GM04504 (cell line): ENCODE results near the gene LINS1.

Experiments
- DNase-seq: peaks from one replicate; pipeline ENCODE4 v3.0.0-alpha.2; 2012; ENCODE audit warnings: low read depth

LINS1 gene

DNA sequence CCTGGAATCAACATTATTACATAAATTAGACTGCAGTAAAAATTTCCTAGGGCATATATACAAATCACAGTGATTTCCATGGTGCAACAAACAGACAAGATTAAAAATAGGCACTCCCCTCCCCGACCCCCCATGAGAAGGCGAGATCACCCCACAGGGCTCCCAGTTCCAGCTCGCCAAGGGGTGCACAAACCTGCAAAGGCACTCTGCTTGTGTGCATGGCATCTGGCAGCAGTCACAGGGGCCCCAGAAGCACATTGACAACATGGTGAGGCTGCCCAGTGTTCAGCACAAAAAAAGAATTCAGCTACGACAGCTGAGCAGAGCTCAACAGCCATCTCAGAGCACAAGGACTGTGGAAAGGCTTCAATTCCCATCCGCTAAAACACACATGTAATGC lies 54.0 kb downstream of the LINS1 start:
- DNase-seq = no peak

DNA sequence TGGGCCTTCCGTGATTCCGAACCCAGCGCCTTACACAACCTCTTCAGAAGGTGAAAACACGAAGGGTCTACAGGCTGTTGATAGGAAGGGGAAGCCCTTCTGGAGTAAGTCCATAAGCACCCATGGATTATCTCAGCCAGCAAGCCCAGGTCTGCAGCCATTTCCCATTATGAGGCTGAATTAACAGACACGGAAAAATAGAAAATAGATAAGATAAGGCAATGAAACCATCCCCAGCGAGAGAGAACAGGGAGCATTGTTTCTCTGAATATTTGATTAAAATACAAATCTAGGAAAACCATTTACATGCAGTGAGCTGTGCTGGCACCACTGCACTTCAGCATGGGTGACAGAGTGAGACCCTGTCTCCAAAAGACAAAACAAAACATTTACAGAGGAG lies 57.0 kb downstream of the LINS1 start:
- no peak for DNase-seq

DNA sequence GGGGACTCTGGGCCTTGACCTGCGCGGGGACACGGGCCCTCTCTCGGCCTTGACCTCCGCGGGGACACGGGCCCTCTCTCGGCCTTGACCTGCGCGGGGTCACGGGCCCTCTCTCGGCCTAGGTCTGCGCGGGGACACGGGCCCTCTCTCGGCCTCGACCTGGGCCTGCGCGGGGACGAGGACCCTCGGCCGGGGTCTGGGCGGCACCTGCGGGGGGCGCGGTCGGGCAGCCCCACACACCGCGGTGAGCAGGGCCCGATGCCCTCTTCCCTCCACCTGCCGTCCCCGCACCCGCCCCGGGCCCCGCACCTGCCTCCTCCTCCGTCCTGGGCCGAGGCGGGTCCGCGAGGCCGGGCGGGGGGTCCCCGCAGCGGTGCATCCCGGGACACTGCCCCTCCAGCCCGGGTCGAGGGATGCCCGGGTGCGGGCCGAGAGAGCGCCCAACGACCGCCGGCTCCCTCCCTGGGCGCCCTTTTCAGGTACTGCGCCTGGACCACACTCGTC lies 57.6 kb downstream of the LINS1 start:
- DNase-seq = no peak

DNA sequence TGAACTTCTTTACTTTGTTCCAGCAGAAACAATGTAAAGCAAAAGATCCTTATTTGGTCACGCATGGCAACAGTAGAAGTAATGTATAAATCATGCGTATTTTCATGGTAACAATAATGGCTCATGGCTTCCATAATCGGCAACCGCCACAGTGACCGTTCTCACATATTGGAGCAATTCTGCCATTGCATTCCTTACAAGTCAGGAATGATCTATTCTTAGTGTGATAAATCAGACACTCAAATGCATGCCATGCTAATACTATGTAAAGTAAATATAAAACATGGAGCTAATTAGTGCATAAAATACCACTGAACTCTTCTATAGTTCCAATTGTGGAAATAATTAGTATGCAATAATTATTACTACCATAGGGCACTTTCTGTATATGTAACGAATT lies 59.7 kb downstream of the LINS1 start:
- no peak for DNase-seq

DNA sequence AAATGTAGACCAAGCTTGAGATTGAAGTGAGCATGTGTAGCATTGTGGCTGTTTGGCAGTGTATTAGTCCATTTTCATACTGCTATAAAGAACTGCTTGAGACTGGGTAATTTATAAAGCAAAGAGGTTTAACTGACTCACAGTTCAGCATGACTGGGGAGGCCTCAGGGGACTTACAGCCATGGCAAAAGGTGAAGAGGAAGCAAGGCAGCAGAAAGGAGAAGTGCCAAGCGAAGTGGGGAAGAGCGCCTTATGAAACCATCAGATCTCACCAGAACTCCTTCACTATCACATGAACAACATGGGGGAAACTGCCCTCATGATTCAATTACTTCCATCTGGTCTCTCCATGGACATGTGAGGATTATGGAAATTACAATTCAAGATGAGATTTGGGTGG lies 64.7 kb downstream of the LINS1 start:
- no peak for DNase-seq

DNA sequence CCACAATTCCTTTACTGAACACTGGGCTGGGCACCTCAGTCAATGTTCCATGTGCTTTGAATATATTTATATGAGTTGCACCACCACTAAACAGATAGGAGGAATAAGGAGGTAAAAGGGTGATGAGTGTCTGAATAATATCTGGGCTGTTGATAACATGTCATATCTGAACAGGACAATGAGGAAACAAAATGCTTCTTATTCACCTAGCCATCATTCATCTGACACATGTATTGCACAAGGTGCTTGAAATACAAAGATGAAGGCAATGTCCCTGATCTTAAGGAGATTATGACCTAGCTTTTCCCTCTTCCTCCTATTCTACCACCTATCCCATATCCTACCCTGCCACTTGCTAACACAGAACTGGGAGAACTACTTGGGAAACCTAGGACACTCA lies 65.3 kb downstream of the LINS1 start:
- DNase-seq = no peak

DNA sequence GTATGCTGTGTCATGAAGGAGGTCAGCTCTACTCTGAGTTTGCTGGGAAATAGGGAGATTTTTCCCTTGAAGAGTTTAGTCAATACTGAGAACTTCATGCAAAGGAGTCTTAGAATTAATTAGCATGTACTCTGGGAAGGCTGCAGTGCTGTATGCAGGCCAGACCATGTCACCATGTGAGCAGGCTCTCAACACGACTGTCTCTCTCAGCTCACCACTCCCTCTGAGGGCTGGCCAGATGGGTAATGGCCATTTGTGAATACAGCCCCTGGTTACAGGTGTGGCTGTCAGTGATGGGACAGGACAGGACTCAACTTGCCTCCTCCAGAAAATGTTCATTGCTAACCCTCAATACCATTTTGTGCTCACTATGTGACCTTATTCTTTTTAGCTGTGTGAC lies 68.1 kb downstream of the LINS1 start:
- no peak for DNase-seq

DNA sequence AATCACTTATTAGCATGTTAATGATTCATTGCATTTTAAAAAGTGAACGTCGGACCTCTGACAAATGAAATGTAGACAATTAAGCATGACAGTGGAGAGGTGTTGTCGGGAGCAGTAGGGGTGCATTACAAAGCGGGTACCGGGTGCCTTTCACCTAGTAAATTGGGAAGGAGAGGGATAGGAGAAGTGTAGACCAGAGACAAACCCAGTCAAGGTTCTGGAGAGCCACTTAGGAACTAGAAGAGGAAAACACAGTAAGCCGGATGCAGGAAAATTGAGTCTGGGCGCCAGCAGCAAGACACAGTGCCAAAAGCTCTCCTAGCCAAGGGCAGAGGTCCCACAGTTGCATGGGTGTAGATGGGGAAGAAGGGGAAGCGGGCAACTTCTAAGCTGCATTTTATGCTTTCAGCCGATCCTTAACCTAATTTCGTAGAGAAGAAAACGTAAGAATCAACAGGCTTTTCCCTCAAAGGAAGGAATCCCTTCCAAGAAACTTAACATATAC lies 70.1 kb downstream of the LINS1 start:
- DNase-seq = no peak

DNA sequence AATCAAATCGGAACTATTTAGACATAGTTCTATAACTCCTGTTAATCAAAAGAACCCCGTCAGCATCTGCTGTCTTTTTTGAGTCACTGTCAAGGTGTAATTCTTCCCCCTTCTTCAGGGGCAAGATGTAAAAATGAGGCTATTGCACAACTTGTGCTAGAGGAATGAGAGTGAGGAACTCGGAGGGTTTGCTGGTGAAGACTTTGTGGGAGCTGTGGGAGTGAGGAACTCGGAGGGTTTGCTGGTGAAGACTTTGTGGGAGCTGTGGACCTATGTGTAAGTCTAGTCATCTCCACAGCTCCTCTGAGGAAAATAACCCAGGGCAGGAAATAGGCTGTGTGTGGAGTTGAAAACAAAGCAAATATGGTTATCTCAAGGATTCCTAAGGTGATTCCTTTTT lies 70.8 kb downstream of the LINS1 start:
- DNase-seq = no peak

DNA sequence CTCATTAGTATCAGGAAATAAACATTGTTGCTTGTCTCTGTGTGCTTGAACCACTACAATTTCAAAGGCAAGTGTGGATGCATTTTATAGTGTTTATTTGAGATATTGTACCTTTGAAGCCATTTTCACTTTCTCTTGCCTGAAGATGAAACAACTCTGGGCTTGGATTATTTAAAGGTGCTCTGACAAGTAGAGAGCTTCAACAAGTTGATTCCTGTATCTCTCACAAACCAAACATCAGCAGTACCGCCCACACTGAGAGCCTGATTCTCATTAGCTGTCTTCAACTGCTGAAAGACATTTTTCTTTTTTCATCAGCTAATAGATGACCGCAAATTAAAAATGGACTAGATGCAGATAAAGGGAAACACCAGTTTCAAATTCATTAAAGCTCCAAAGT lies 72.4 kb downstream of the LINS1 start:
- DNase-seq = no peak

DNA sequence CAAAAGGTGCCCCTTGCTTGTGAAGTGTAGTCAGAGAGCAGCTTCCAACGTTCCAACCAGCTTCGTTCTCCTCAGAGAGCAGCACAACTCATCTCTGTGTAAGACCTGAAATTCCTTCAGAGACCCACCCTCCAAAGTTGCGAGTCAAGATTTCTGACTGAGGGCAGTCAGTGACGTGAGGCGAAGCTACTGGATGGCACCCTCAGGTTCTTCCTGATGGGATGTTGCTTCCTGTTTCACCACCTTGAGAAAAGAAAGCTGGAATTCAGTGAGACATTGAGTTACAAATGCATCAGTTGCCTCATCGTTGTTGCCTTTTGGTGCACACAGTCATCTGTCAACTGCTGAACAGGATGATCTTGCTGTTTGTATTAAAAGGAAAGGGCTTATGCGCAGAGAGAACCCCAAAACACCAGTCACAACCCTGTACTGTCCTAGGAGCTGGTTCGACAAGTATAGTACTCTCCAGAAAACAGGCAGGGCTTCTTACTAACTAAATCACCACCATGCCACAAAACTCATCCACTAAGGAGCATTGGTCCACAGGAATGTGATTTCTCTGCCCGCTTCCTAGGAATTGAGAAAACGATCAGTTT lies 73.1 kb downstream of the LINS1 start, which contains the start of gene CERS3:
TSS of gene CERS3 (minus strand) at position 118 of the 596 bp plus-strand sequence. CDS start 27,101 bp downstream, outside the sequence.
- DNase-seq = no peak

DNA sequence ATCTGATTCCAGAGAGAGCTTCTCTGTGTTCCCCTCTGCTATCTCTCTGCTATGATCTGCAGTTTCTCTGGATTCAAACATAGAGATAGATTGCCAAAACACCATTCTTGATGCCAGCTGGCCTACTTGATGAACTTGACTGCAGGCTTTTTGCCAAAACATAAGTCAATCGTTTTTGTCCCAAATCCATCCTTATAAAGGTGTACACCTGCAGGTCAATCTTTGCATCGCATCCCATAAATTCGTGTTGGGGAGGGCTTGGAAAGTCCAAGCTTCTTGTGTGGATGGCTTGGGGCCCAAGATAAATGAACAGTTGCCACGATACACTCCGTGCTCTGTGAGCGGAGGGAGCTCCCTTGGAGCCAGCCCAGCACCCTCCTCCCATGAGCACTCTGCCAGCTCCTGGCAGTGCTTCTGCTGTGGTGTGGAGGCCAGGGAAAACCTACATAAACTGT lies 75.9 kb downstream of the LINS1 start:
- no peak for DNase-seq

DNA sequence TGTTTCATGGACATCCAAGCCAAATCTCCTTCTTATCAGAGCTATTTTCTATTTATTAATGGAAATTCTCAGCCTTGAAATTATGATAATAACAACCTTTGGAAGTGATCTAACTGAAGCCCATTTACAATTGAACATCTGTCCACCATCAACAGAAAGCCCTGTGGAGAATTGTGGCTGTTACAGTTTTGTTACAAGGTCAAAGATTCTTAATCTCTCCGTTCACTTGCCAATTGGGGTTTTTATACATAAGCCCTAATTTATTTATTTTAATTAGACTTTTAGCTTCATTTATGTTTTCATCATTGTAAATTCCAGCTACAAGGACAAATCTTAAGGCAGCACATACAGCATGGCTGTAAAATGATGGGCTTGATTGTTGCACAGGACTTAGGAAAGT lies 76.5 kb downstream of the LINS1 start:
- DNase-seq = no peak

DNA sequence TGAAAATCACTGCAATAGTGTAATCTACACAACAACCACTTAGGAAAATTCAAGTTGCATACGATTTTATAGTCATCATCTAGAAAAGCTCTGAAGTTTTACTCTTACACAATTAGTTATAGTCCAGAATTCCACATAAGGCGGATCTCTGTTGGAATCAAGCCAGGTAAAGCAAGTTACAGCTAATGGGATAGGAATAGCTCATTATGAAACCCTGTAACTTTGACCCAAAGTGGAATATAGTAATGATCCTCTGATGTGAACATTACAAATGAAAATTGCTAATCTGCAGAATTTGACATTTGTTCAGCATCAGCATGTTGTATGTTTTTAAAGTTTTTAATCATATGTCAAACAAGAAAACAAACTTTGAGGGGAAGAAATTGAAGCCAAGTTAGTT lies 77.7 kb downstream of the LINS1 start:
- DNase-seq = no peak

DNA sequence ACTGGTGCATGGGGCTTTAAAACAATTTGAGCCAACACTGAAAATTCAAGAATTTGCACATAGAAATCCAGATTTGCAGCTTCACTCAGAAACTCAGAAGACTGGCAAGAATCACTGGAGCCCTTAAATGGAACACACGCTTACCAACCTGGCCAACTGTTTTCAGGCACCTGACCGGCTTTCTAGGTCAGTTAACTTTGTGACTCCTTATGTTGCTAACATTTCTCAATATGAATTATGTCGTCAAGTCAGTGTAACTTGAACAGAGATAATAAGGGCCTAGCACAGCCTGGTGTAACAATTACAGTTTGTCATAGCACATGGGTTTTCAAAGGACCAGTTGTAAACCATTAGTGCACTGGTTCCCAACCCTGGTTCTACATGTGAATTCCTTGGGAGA lies 80.1 kb downstream of the LINS1 start:
- DNase-seq = no peak

DNA sequence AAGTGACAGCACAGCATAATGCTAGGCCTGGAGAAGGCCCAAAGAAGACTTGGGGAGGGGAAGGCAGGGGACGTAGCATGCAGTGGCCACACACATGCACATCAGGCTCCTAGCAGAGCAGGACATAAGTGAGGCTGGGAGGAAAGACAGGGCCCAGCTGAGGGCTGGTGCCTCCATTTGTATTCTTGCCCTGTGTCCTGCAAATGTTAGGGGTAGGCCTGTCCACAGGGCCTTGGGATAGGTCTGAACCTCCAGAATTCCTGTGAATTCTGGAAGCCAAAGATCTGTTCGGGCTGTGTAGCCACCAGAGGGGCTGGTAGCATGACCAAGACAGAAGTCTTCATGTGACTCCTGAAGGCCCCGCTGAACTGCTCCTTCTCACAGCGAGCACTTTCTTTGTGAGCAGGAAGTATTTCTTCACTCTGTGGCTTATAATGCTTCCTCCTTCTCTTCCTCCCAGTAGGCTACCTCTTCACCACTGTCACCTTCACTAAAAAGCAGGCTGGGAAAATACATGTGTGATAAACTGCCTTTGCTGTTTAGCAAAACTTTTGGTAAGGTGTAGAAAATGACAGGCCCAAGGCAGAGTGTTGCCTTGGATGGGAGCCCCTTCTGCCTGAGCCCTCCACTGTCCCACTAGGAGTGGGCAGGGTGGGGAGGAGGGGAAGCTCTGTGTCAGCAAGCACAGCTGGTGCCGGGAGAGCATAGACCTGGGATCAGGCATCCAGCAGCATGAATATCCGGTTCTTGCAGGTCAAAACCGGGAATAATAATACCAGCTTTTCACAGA lies 81.7 kb downstream of the LINS1 start:
- DNase-seq = no peak

DNA sequence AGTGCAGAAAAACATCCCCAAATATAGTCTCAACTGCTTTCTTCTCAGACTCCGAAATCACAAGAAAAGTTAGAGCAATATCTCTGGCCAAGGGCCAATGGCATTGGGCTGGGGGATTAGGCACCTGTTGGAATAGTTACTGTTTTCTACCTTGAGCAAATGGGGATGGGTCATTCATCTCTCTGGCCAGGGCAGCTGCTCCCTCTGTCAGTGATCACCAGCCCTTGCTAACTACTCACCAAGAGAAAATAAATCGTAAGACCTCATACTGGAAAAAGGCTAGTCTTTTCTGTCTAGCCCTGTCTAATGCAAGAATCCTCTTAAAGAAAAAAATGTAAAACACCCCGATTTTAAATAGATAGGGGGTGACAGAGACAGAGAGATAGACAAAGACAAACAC lies 84.1 kb downstream of the LINS1 start:
- DNase-seq = no peak
